H1 (cell line): ENCODE measurements around the gene LKAAEAR1.

Experiments
- CTCF ChIP-seq, 3 experiments: IDR thresholded peaks; 1 replicate in 2 of 3; 2 replicates in 1 of 3; pipeline versions ENCODE4 v1.5.1 to v1.6.1; 2011; ENCODE audit warnings: low read length in 3 of 3, mild to moderate bottlenecking in 3 of 3, inconsistent platforms in 2 of 3, low read depth in 1 of 3, moderate library complexity in 1 of 3; ENCODE audit not compliant: insufficient read depth in 1 of 3; ENCODE audit errors: control extremely low read depth in 1 of 3
- EZH2 ChIP-seq: fragments of 200-600 bp; sonication (generic); IDR thresholded peaks from 2 replicates; pipeline ENCODE4 v1.7.1; 2012; ENCODE audit warnings: low read depth, mild to moderate bottlenecking, moderate library complexity, low read length, inconsistent platforms; ENCODE audit not compliant: severe bottlenecking
- JUND ChIP-seq: IDR thresholded peaks from 2 replicates; pipeline ENCODE4 v1.6.1; 2011; ENCODE audit warnings: mild to moderate bottlenecking, improper control_type of control experiment, low read length
- KDM1A ChIP-seq: fragments of 200-600, 300-600 bp; sonication (generic); IDR thresholded peaks from 2 replicates; pipeline ENCODE4 v1.7.1; 2016; ENCODE audit warnings: mild to moderate bottlenecking, low read length, borderline replicate concordance
- POLR2A ChIP-seq, 2 experiments: IDR thresholded peaks; 1 replicate in 1 of 2; 2 replicates in 1 of 2; pipeline ENCODE4 v1.6.1; 2011; ENCODE audit warnings: low read depth in 2 of 2, low read length in 2 of 2, mild to moderate bottlenecking in 2 of 2; ENCODE audit errors: control extremely low read depth in 1 of 2
- POLR2AphosphoS5 ChIP-seq: IDR thresholded peaks from 2 replicates; pipeline ENCODE4 v1.6.1; 2011; ENCODE audit warnings: low read depth, low read length
- RAD21 ChIP-seq, 2 experiments: IDR thresholded peaks in 1 of 2; conservative IDR thresholded peaks in 1 of 2; 2 replicates each; pipeline ENCODE4 v1.6.1; 2011; ENCODE audit warnings: low read depth in 2 of 2, low read length in 2 of 2, improper control_type of control experiment in 1 of 2, inconsistent platforms in 1 of 2, mild to moderate bottlenecking in 1 of 2, moderate library complexity in 1 of 2
- SP2 ChIP-seq: IDR thresholded peaks from 2 replicates; pipeline ENCODE4 v1.6.1; 2012; ENCODE audit warnings: mild to moderate bottlenecking, low read length, inconsistent platforms
- SRF ChIP-seq: IDR thresholded peaks from 2 replicates; pipeline ENCODE4 v1.6.1; 2011; ENCODE audit warnings: mild to moderate bottlenecking, low read depth, low read length, moderate library complexity
- TAF1 ChIP-seq: IDR thresholded peaks from 2 replicates; pipeline ENCODE4 v1.6.1; 2011; ENCODE audit warnings: mild to moderate bottlenecking, low read depth, low read length
- TEAD4 ChIP-seq: IDR thresholded peaks from 2 replicates; pipeline ENCODE4 v1.6.1; 2012; ENCODE audit warnings: low read depth, low read length, inconsistent platforms, mixed read lengths
- YY1 ChIP-seq: IDR thresholded peaks from 2 replicates; pipeline ENCODE4 v1.6.1; 2011; ENCODE audit warnings: low read depth, mild to moderate bottlenecking, low read length
- TF ChIP-seq, protein P1 (sequence below): IDR thresholded peaks from 2 replicates; pipeline ENCODE4 v1.6.1; 2012; ENCODE audit warnings: low read length, inconsistent platforms
- TF ChIP-seq, protein P2 (sequence below): IDR thresholded peaks from 2 replicates; pipeline ENCODE4 v1.6.1; 2012; ENCODE audit warnings: inconsistent platforms

GRCh38 chr20:64062276-64062595 lies 22.0 kb downstream of the LKAAEAR1 start:
- TF ChIP-seq RAD21 (IDR thresholded peaks at IDR 0.05 in 1 of 2, conservative IDR thresholded peaks at IDR 0.05 in 1 of 2; ENCODE audit: low read depth in 2 of 2, low read length in 2 of 2) (no peak), CTCF (IDR thresholded peaks at IDR 0.05; ENCODE audit: control extremely low read depth in 1 of 3, insufficient read depth in 1 of 3, low read depth in 1 of 3, low read length in 3 of 3) (no peak), TEAD4 (no peak), EZH2 (no peak), KDM1A (no peak), YY1 (no peak), POLR2A (IDR thresholded peaks at IDR 0.05; ENCODE audit: control extremely low read depth in 1 of 2, low read depth in 2 of 2, low read length in 2 of 2) (no peak), SRF (no peak), JUND (no peak), TAF1 (no peak), SP2 (no peak), POLR2AphosphoS5 (no peak)
- TF ChIP-seq, protein P1, sequence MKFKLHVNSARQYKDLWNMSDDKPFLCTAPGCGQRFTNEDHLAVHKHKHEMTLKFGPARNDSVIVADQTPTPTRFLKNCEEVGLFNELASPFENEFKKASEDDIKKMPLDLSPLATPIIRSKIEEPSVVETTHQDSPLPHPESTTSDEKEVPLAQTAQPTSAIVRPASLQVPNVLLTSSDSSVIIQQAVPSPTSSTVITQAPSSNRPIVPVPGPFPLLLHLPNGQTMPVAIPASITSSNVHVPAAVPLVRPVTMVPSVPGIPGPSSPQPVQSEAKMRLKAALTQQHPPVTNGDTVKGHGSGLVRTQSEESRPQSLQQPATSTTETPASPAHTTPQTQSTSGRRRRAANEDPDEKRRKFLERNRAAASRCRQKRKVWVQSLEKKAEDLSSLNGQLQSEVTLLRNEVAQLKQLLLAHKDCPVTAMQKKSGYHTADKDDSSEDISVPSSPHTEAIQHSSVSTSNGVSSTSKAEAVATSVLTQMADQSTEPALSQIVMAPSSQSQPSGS, result no peak
- TF ChIP-seq, protein P2, sequence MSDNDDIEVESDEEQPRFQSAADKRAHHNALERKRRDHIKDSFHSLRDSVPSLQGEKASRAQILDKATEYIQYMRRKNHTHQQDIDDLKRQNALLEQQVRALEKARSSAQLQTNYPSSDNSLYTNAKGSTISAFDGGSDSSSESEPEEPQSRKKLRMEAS, result no peak
